Measurements from ENCODE around the gene C1QTNF8. TPM values are rescaled to one million over a fixed set of nuclear protein-coding genes. Genes with fewer than 3 reads are reported as not detected.

The C1QTNF8 gene
- total RNA-seq, 2 donors from 2014 or later: 0.34 TPM; not detected in 1

DNA sequence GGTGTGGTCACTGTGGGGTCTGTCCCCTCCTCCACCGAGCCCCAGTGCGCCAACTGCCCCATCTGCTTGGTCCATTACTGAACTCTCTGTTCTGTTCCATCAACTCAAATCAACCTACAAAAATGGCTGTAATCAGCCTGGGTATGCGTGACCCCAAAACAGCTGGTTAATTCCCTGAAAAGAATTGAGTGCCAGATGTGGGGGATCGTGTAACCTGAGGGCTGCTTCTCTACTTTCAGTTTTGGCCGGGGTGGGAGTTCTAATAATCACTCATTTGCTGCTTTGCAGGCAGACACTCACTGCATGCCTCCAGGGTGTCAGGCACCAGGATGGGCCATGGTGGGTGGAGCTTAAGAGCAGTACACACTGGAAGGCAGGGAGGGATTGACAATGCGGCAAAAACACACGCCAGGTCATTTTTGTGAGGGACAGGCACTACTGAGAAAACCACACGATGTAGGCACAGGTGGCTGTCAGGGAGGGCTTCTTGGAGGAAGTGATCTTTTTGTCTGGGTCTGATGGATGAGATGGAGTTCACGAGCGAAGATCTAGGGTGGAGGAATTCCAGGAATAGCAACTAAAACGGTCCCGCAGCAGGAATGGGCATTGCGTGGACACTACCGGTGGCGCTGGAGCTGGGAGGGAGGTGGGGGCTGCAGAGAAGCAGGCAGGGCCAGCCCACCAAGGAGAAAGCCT lies 53.8 kb downstream of the C1QTNF8 start:
- 92% methylated on average over 15 of the region's 15 CpGs for WGBS
- no peak overlapping the region for H3K27ac ChIP-seq
- no peak for TF ChIP-seq POLR2AphosphoS5 (IDR thresholded peaks at IDR 0.05)
- no peak for TF ChIP-seq POLR2A (IDR thresholded peaks at IDR 0.05)
- TF ChIP-seq, protein P1, sequence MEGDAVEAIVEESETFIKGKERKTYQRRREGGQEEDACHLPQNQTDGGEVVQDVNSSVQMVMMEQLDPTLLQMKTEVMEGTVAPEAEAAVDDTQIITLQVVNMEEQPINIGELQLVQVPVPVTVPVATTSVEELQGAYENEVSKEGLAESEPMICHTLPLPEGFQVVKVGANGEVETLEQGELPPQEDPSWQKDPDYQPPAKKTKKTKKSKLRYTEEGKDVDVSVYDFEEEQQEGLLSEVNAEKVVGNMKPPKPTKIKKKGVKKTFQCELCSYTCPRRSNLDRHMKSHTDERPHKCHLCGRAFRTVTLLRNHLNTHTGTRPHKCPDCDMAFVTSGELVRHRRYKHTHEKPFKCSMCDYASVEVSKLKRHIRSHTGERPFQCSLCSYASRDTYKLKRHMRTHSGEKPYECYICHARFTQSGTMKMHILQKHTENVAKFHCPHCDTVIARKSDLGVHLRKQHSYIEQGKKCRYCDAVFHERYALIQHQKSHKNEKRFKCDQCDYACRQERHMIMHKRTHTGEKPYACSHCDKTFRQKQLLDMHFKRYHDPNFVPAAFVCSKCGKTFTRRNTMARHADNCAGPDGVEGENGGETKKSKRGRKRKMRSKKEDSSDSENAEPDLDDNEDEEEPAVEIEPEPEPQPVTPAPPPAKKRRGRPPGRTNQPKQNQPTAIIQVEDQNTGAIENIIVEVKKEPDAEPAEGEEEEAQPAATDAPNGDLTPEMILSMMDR (IDR thresholded peaks at IDR 0.05): no peak
- no peaks in the 10 kb centered on the region for H3K36me3 ChIP-seq
- no peaks in the 10 kb centered on the region for H3K9me3 ChIP-seq
- DNase-seq (ENCODE audit: low spot score): no peak
- H3K27me3 ChIP-seq (replicated peaks; ENCODE audit: insufficient read depth): peaks cover 32% of the 10 kb centered on the region
- H3K4me1 ChIP-seq (replicated peaks): no peaks in the 10 kb centered on the region
- H3K4me3 ChIP-seq: no peak overlapping the region
- intact Hi-C loops (cut with DNase I): no loop called here

DNA sequence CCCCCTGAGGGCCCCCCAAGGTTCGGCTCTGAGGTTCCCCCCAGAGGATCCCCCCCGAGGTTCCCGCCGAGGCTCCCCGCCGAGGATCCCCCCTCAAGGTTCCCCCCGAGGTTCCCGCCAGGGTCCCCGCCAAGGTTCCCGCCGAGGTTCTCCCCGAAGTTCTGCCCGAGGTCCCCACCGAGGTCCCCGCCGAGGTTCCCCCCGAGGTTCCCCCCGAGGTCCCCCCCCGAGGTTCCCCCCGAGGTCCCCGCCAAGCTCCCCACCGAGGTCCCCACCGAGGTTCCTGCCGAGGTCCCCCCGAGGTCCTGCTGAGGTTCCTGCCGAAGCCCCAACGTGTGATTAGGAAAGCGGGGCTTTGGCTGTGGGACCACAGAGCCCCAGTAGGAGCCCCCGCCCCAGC lies 55.7 kb downstream of the C1QTNF8 start:
- H3K4me1 ChIP-seq (replicated peaks): no peaks in the 10 kb centered on the region
- no peak for DNase-seq (ENCODE audit: low spot score)
- TF ChIP-seq POLR2A (IDR thresholded peaks at IDR 0.05) (no peak), POLR2AphosphoS5 (IDR thresholded peaks at IDR 0.05) (no peak)
- TF ChIP-seq, protein P1 (IDR thresholded peaks at IDR 0.05): no peak
- H3K27ac ChIP-seq: no peak overlapping the region
- H3K4me3 ChIP-seq: no peak overlapping the region
- H3K27me3 ChIP-seq (replicated peaks; ENCODE audit: insufficient read depth): peaks cover 17% of the 10 kb centered on the region
- WGBS: 88% methylated on average over 8 of the region's 29 CpGs
- H3K36me3 ChIP-seq: no peaks in the 10 kb centered on the region
- intact Hi-C loops (cut with DNase I): no loop called here
- no peaks in the 10 kb centered on the region for H3K9me3 ChIP-seq

DNA sequence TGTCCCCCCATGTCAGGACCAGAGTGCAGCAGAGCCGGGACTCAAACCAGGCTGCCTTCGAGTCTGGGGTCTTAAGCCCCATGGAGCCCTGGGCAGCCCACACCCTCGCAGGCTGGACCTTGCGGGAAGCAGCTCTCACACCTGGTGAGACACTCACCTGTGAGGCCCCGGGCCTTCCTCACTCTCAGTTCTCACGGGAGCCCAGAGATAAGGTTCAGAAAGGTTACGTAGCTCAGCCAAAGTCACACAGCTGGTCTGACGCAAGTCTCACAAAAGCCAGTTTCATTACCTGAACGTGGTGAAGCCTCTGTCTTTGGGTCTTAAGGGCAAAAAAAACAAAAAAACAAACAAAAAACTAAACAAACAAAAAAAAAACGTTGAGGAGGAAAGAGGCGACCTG lies 56.3 kb downstream of the C1QTNF8 start:
- Histone ChIP-seq H3K27ac (no peak overlapping the region), H3K4me3 (no peak overlapping the region), H3K36me3 (no peaks in the 10 kb centered on the region), H3K27me3 (replicated peaks; ENCODE audit: insufficient read depth) (peaks cover 13% of the 10 kb centered on the region), H3K4me1 (replicated peaks) (no peaks in the 10 kb centered on the region), H3K9me3 (no peaks in the 10 kb centered on the region)
- WGBS: 73% methylated on average over 11 of the region's 11 CpGs
- intact Hi-C loops (cut with DNase I): no loop called here
- TF ChIP-seq, protein P1 (IDR thresholded peaks at IDR 0.05): no peak
- TF ChIP-seq POLR2A (IDR thresholded peaks at IDR 0.05): no peak
- TF ChIP-seq POLR2AphosphoS5 (IDR thresholded peaks at IDR 0.05): no peak
- no peak for DNase-seq (ENCODE audit: low spot score)

DNA sequence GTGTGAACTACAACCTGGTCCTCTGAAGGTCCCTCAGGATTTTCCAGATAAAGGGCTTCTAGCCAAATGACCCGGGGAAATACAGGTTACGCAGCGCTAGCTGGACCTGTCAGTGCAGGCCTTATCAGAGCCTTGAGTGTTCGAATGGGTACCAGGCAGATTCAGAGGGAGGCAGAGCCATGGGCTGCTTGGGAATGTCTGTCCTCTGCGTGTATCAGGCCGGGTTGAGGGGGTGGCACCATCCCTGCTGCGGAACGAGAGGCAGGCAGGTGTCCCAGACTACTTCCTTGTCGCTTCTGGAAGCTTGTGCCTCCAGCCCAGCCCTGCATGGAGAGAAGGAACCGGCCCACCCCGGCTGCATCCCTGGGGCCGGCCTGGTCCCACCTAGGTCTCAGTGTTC lies 57.1 kb downstream of the C1QTNF8 start:
- intact Hi-C loops (cut with DNase I): no loop called here
- Histone ChIP-seq H3K27ac (no peak overlapping the region), H3K27me3 (replicated peaks; ENCODE audit: insufficient read depth) (peaks cover 6% of the 10 kb centered on the region), H3K4me1 (replicated peaks) (no peaks in the 10 kb centered on the region), H3K9me3 (no peaks in the 10 kb centered on the region), H3K4me3 (no peak overlapping the region), H3K36me3 (no peaks in the 10 kb centered on the region)
- no peak for TF ChIP-seq POLR2AphosphoS5 (IDR thresholded peaks at IDR 0.05)
- TF ChIP-seq POLR2A (IDR thresholded peaks at IDR 0.05): no peak
- TF ChIP-seq, protein P1 (IDR thresholded peaks at IDR 0.05): no peak
- no peak for DNase-seq (ENCODE audit: low spot score)
- WGBS: 86% methylated on average over 12 of the region's 12 CpGs

Other genes starting within 250 kb of the C1QTNF8 start
- gene LMF1, start 125.3 kb downstream of the C1QTNF8 start, total RNA-seq: 10 to 100 TPM; 86.1 to 87.5 TPM
- gene SOX8, start 114.5 kb downstream of the C1QTNF8 start, total RNA-seq: 10 to 100 TPM in 1 of 2 donors, under 1 TPM in 1; 0.59 to 11.9 TPM
- gene SSTR5, start 23.5 kb downstream of the C1QTNF8 start, total RNA-seq: 1 to 10 TPM; 1.1 to 1.8 TPM
- 100 to 1,000 TPM in 1 of 2 donors, 10 to 100 TPM in 1; 32.5 to 111 TPM for gene CACNA1H, start 56.9 kb upstream of the C1QTNF8 start, total RNA-seq
- gene TPSG1, start 129.0 kb upstream of the C1QTNF8 start, total RNA-seq: not detected
- 10 to 100 TPM; 31.8 to 78.7 TPM for gene TPSB2, start 133.9 kb upstream of the C1QTNF8 start, total RNA-seq
- 10 to 100 TPM; 17.7 to 33.6 TPM for gene TPSAB1, start 144.5 kb upstream of the C1QTNF8 start, total RNA-seq
- gene TPSD1, start 159.8 kb upstream of the C1QTNF8 start, total RNA-seq: 1 to 10 TPM in 1 of 2 donors, under 1 TPM in 1; 0.82 to 1.9 TPM
- 100 to 1,000 TPM in 1 of 2 donors, 10 to 100 TPM in 1; 58.2 to 110 TPM for gene UBE2I, start 213.4 kb upstream of the C1QTNF8 start, total RNA-seq
- gene BAIAP3, start 237.4 kb upstream of the C1QTNF8 start, total RNA-seq: 10 to 100 TPM; 12.1 to 41.6 TPM

Data from prostate gland (tissue), 2 donors.